Measurements from ENCODE around the gene CLCN5. TPM values are rescaled to one million over a fixed set of nuclear protein-coding genes. Genes with fewer than 3 reads are reported as not detected.

Gene CLCN5
- total and polyA plus RNA-seq, 10 of the 15 experiments (the other 5 are each of a cell fraction or from before 2014, with no cell fraction given) = 0.33 to 3.8 (median 2.6) TPM

- no peak for TF ChIP-seq CREB1 (IDR thresholded peaks at IDR 0.05; ENCODE audit: low read depth)
- peak; percentile 59; the same call in 1 of the 2 replicates for TF ChIP-seq MXI1 (IDR thresholded peaks at IDR 0.05; ENCODE audit: low read depth, low read length)
- no peak for TF ChIP-seq SPI1 (IDR thresholded peaks at IDR 0.05; ENCODE audit: borderline replicate concordance, insufficient read depth, low read depth, low read length)
- TF ChIP-seq TCF12 (IDR thresholded peaks at IDR 0.05; ENCODE audit: low read depth, low read length) = 0 out of 2 replicates have a peak, but pooled peaks have one; percentile 30
- TF ChIP-seq RAD21 (IDR thresholded peaks at IDR 0.05; ENCODE audit: insufficient read depth, low read depth, low read length) = no peak
- TF ChIP-seq MYB (IDR thresholded peaks at IDR 0.05; ENCODE audit: borderline replicate concordance, low read depth, low read length) = no peak
- peak; percentile 49; the same call in 1 of the 2 replicates for TF ChIP-seq CHD2 (IDR thresholded peaks at IDR 0.05; ENCODE audit: borderline replicate concordance, low read depth, low read length)
- TF ChIP-seq POLR2A (IDR thresholded peaks at IDR 0.05; ENCODE audit: low read depth, low read length) = peak; percentile 75
- no peak for TF ChIP-seq RELA (IDR thresholded peaks at IDR 0.05; ENCODE audit: borderline replicate concordance, partially characterized antibody)
- no peak for TF ChIP-seq NR2C2 (IDR thresholded peaks at IDR 0.05; ENCODE audit: borderline replicate concordance, control insufficient read depth, insufficient read length, low read depth)
- no peak for TF ChIP-seq ZSCAN29 (IDR thresholded peaks at IDR 0.05)
- no peak for TF ChIP-seq TCF7 (IDR thresholded peaks at IDR 0.05; ENCODE audit: borderline replicate concordance)
- 0 out of 2 replicates have a peak, but pooled peaks have one; percentile 23 for TF ChIP-seq SIN3A (IDR thresholded peaks at IDR 0.05; ENCODE audit: low read depth, low read length)
- TF ChIP-seq, protein P1, sequence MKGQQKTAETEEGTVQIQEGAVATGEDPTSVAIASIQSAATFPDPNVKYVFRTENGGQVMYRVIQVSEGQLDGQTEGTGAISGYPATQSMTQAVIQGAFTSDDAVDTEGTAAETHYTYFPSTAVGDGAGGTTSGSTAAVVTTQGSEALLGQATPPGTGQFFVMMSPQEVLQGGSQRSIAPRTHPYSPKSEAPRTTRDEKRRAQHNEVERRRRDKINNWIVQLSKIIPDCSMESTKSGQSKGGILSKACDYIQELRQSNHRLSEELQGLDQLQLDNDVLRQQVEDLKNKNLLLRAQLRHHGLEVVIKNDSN (IDR thresholded peaks at IDR 0.05; ENCODE audit: borderline replicate concordance, extremely low read length, insufficient read depth, low read depth, low read length) = peak; percentile 67
- TF ChIP-seq, protein P2, sequence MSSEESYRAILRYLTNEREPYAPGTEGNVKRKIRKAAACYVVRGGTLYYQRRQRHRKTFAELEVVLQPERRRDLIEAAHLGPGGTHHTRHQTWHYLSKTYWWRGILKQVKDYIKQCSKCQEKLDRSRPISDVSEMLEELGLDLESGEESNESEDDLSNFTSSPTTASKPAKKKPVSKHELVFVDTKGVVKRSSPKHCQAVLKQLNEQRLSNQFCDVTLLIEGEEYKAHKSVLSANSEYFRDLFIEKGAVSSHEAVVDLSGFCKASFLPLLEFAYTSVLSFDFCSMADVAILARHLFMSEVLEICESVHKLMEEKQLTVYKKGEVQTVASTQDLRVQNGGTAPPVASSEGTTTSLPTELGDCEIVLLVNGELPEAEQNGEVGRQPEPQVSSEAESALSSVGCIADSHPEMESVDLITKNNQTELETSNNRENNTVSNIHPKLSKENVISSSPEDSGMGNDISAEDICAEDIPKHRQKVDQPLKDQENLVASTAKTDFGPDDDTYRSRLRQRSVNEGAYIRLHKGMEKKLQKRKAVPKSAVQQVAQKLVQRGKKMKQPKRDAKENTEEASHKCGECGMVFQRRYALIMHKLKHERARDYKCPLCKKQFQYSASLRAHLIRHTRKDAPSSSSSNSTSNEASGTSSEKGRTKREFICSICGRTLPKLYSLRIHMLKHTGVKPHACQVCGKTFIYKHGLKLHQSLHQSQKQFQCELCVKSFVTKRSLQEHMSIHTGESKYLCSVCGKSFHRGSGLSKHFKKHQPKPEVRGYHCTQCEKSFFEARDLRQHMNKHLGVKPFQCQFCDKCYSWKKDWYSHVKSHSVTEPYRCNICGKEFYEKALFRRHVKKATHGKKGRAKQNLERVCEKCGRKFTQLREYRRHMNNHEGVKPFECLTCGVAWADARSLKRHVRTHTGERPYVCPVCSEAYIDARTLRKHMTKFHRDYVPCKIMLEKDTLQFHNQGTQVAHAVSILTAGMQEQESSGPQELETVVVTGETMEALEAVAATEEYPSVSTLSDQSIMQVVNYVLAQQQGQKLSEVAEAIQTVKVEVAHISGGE (CRISPR knock-in tag; IDR thresholded peaks at IDR 0.05) = no peak
- TF ChIP-seq ZBED1 (IDR thresholded peaks at IDR 0.05; ENCODE audit: borderline replicate concordance) = no peak
- TF ChIP-seq RAD51 (IDR thresholded peaks at IDR 0.05) = peak; percentile 45; the same call in 1 of the 2 replicates
- peak; percentile 72 for TF ChIP-seq YY1 (IDR thresholded peaks at IDR 0.05; ENCODE audit: low read depth, low read length)
- TF ChIP-seq, protein P3, sequence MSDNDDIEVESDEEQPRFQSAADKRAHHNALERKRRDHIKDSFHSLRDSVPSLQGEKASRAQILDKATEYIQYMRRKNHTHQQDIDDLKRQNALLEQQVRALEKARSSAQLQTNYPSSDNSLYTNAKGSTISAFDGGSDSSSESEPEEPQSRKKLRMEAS (IDR thresholded peaks at IDR 0.05; ENCODE audit: low read depth, low read length) = peak; percentile 65; the same call in 1 of the 2 replicates
- TF ChIP-seq POLR2AphosphoS5 (IDR thresholded peaks at IDR 0.05; ENCODE audit: low read length) = no peak
- peak; percentile 64 for TF ChIP-seq NRF1 (conservative IDR thresholded peaks at IDR 0.05; ENCODE audit: low read depth, low read length)
- no peak for TF ChIP-seq BCL11A (IDR thresholded peaks at IDR 0.05; ENCODE audit: low read depth, low read length)
- TF ChIP-seq CHD1 (IDR thresholded peaks at IDR 0.05; ENCODE audit: low read depth, low read length) = no peak
- no peak for TF ChIP-seq SUPT20H (IDR thresholded peaks at IDR 0.05; ENCODE audit: borderline replicate concordance, control insufficient read depth, low read depth, low read length)
- peak; percentile 40 to 72; a peak in 3 of 4 replicates for TF ChIP-seq BHLHE40 (IDR thresholded peaks at IDR 0.05; ENCODE audit: borderline replicate concordance in 1 of 2, low read depth in 2 of 2, low read length in 1 of 2)
- TF ChIP-seq GATAD2B (conservative IDR thresholded peaks at IDR 0.05; ENCODE audit: low read depth) = 0 out of 2 replicates have a peak, but pooled peaks have one; percentile 45
These were observed at the start of gene CLCN5 (continued) for GRCh38 chrX:49922291-49923241.
